Endometrium (tissue), 2 donors: ENCODE data around the gene PRSS21.

Source experiments
- FAIRE-seq: peaks from 2 replicates; lab custom pipeline; 2012; peaks lifted over from hg19 to GRCh38; lab: Jason Lieb, UNC
- donor health status: control.
- donor health status: control.

Gene PRSS21

GRCh38 chr16:2867987-2868789 is 51.2 kb downstream of the PRSS21 start:
- peak; percentile 72 for FAIRE-seq
